Activated CD4-positive, alpha-beta T cell treated with anti-CD3 and anti-CD28 coated beads, Interleukin-2, amount 50 U/mL, for 16 hours (primary cell): ENCODE results near the gene RRAS2.
"Not testable (repeated sequence)": the region's sequence is repeated elsewhere in the genome, so short reads cannot be mapped to it uniquely, and the experiment has no call there.

ENCODE experiments used
- DNase-seq: peaks from one replicate; pipeline ENCODE4 v3.0.0-alpha.2; 2020

Gene RRAS2

GRCh38 chr11:14300661-14301304, 58.2 kb downstream of the RRAS2 start:
- peak; percentile 57 for DNase-seq

DNA sequence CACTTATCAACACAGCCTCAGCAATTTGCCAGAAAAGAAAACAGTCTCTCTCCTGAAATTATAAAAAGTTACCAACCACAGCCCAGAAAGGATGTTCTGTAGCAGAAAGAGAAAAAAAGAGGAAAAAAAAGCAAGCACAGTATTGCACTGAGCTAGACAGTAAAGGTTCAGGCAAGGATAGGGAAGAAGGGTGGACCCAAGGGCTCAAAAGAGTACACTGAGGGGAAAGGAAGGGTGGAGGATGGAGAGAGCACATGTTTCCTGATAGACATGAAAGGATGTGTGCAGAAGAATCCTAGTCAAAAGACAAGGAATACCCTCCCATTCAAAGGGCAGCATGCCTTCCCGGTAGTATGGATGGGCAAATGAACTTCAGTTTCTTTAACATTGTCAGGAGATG, 59.1 kb downstream of the RRAS2 start:
- no peak for DNase-seq

GRCh38 chr11:14290422-14290821, 68.6 kb downstream of the RRAS2 start:
- DNase-seq = no peak

- DNase-seq = peak; percentile 16
Measured at GRCh38 chr11:14288189-14288935, 70.6 kb downstream of the RRAS2 start.

DNA sequence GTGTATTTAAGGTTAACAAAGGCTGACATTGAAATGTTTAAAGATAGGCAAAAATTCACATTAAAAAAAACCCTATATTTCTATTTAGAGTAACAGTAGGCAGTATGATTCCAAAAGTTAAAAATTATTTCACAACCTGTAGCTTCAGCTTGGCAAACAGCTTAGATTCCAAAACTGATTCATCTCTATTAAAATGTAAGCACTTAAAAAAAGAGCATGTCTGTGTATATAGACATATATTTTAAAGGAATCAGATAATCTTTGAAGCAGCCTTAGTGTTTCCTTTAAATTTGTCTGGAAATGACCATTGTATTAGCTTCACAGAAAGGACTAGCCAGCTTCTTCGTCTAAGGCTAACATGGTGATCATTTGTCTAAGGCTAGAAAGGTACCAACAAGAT, 80.1 kb downstream of the RRAS2 start:
- not testable (repeated sequence) for DNase-seq

- DNase-seq = no peak
Measured at GRCh38 chr11:14275076-14275475, 83.9 kb downstream of the RRAS2 start.

- no peak for DNase-seq
Measured at GRCh38 chr11:14273895-14274294, 85.1 kb downstream of the RRAS2 start.

- peak; percentile 62 for DNase-seq
Measured at GRCh38 chr11:14270690-14271542, 88.1 kb downstream of the RRAS2 start.

DNA sequence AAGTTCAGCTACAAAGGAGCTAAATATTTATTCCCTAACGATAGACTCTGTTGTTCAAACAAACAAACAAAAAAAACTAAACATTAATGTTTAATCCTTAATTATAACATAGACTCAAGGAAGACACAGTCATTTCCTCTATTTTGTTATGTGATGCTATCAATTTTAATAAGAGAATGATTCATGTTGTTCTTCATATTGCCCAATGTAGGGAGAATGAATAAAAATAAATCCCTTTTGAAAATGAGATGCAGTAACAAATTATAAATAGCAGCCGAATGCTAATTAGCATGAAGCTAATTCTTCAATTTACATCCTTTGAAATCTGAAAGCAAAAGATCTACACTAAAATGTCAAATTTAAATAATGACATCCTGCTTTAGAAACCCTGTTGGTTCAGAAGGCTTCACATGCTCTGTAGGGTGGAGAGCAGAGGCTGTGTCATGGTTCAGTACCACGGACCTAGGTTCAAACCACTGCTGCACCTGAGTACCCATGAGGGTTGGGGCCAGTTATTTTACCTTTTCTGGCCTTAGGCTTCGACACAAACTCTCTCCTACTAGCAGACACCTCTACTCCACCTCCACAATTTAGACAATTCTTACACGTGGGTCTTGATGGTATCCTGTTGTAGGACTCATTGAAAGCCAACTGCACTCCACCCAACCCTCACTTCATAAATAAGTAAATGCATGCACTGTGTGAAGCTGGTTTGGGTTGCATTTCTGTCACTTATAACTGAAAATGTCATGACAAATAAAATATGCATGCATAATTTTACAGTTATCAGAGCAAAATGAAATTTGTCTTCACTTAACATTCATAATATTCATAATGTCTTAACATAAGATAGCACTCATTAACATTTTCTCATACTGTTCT, 89.0 kb downstream of the RRAS2 start:
- no peak for DNase-seq

DNA sequence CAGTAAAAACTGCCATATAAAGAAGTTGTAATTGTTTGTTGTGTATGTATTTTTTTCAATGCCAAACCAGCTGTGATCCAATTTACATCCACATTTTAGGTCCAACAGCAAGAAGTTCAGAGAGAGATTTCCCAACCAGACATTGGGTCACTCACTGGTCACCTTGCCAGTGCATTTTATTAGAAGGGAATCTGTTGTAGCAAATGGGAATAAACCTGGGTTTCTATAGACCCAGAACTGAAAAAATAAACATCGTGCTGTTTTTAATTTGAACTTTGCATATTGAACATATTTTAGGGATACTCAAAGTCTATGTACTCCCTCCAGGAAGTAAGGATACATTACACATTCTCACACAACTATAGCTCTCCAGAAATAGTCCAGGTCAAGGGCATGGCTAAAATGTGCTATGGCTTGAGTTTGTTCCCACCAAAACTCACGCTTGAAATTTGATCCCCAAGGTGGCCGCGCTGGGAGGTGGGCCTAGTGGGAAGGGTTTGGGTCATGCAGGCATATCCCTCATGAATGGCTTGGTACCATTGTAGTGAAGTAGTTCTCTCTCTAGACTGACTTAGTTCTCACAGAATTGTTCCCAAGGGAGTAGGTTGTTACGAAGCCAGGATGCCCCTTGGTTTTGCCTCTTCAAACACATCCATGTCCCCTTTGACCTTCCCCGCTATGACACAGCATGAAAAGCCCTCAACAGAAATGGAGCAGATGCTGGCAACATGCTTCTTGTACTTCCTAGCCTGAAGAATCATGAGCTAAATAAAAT, 90.9 kb downstream of the RRAS2 start:
- DNase-seq = no peak

DNA sequence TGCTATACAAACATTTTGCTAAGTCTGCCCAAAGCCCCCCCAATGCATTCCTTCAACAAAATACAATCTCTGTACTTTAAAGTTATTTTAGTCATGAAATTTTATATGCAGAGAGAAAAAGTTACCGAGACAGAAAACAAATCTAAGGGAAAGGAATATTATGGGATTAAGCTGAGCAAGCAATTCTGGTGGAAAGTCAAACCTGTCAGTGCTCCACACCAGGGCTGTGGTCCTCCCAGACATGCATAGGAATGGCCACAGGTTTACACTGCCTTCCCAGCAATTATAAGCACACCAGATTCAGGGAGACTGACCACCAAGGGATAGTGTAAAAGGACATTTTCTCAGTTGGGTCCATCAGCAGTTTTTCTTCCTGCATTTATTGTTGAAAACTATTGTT, 92.4 kb downstream of the RRAS2 start:
- DNase-seq = no peak

GRCh38 chr11:14264966-14265365, 94.0 kb downstream of the RRAS2 start:
- DNase-seq = no peak

- DNase-seq = no peak
Measured at GRCh38 chr11:14262271-14262846, 96.6 kb downstream of the RRAS2 start.

- no peak for DNase-seq
Measured at GRCh38 chr11:14261066-14261465, 97.9 kb downstream of the RRAS2 start.

- no peak for DNase-seq
Measured at GRCh38 chr11:14259878-14260277, 99.1 kb downstream of the RRAS2 start.

GRCh38 chr11:14259186-14259784, 99.7 kb downstream of the RRAS2 start:
- no peak for DNase-seq

DNA sequence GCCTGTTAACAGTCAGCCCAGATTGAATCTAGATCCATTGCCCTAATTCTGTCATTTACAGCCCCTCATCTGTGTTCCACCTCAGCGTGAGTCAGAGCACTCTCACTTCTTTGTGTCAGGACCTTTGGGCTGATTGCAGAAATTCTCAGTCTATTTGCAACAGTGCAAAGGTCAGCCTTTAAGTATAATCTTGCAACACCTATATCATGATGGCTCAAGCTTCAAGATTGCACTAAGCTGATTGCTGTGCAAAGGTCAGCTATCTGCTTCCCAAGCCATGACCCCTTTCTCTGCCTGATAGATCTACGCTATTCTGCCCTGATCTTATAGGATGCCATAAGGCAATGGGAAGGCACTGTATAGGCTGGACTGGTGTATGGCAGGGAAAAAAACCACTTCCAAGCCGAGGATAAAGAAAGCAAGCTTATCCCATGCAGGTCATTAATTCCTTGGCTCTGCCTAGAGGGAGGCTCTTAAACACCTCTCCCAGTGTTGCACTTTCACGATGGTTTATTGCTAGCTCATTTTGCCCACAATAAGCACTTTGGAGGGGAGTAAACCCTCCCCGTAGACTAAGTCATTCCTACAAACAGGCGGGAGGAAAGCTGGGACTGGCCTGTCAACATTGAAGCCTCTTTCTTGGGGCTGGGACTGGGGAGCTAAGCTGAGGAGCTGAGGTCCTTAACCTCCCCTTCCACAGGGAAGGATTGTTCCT, 100.6 kb downstream of the RRAS2 start:
- no peak for DNase-seq

GRCh38 chr11:14255238-14255534, 103.8 kb downstream of the RRAS2 start:
- DNase-seq = no peak

GRCh38 chr11:14254533-14255237, 104.3 kb downstream of the RRAS2 start:
- DNase-seq = no peak

DNA sequence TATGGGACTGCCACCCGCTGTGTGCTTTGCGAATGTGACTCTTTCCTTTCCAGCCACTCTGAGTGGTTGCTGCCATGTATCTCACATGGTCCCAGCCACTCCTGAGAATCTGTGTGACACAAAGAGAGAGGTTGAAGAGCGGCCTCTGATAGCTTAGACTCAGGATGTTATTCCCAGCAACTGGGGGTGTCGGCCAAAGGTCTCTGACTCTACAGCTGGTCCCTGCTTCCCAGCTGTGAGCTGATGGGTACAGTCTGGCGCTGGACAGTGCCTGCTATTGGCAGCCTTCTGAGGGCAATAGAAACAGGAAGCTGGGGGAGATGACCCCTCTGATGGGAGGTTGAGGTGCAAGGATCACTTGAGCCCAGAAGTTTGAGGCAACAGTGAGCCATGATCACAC, 105.1 kb downstream of the RRAS2 start:
- no peak for DNase-seq
